Lung (tissue), 12 donors: Measurements from ENCODE around the gene FIGNL2. TPM values are rescaled to one million over a fixed set of nuclear protein-coding genes. Genes with fewer than 3 reads are reported as not detected.

Source experiments
- ATAC-seq: fragments of 200-7000 bp; cut with Tn5 transposase; one replicate; pipeline ENCODE4 v1.9.1; 2020; ENCODE audit warnings: moderate number of reproducible peaks; ENCODE audit not compliant: insufficient read depth, low FRiP score
- DNase-seq, 3 donors: peaks; one replicate each; pipeline ENCODE4 v3.0.0-alpha.2; 2013 to 2017
- H3K27ac ChIP-seq, 2 donors: one replicate each; pipeline ENCODE4 v1.5.1; 2013; ENCODE audit warnings: mild to moderate bottlenecking in 2 of 2, moderate library complexity in 2 of 2, control low read depth in 1 of 2, inconsistent platforms in 1 of 2, low read depth in 1 of 2, low read length in 1 of 2
- H3K27me3 ChIP-seq, 3 donors: one replicate each; pipeline ENCODE4 v1.5.1; 2013; ENCODE audit warnings: low read length in 2 of 3; ENCODE audit not compliant: control insufficient read depth in 3 of 3, insufficient read depth in 3 of 3
- H3K36me3 ChIP-seq, 4 donors: one replicate each; pipeline ENCODE4 v1.5.1; 2013; ENCODE audit warnings: low read length in 4 of 4, mild to moderate bottlenecking in 1 of 4, moderate library complexity in 1 of 4; ENCODE audit not compliant: control insufficient read depth in 4 of 4, insufficient read depth in 4 of 4
- H3K4me1 ChIP-seq, 5 donors: one replicate each; pipeline ENCODE4 v1.5.1; 2013; ENCODE audit warnings: low read length in 5 of 5, mild to moderate bottlenecking in 2 of 5, moderate library complexity in 1 of 5; ENCODE audit not compliant: control insufficient read depth in 5 of 5, insufficient read depth in 5 of 5
- H3K4me3 ChIP-seq: one replicate; pipeline ENCODE4 v1.5.1; 2013; ENCODE audit warnings: mild to moderate bottlenecking, control low read depth, moderate library complexity
- H3K9ac ChIP-seq, 2 donors: one replicate each; pipeline ENCODE4 v1.5.1; 2013; ENCODE audit warnings: low read length in 2 of 2, control low read depth in 1 of 2; ENCODE audit not compliant: insufficient read depth in 1 of 2
- H3K9me3 ChIP-seq, 4 donors: one replicate each; pipeline ENCODE4 v1.5.1; 2013; ENCODE audit warnings: low read length in 3 of 4, mild to moderate bottlenecking in 1 of 4, moderate library complexity in 1 of 4; ENCODE audit not compliant: control insufficient read depth in 4 of 4, insufficient read depth in 3 of 4
- CTCF ChIP-seq: IDR thresholded peaks from 2 replicates; pipeline ENCODE4 v1.5.1; 2012; ENCODE audit warnings: mild to moderate bottlenecking; ENCODE audit errors: control extremely low read depth, extremely low read depth
- WGBS, 2 donors: extraction: QIAGEN DNeasy Blood & Tissue Kit; methylation state at CpG; one replicate each; pipeline ENCODE4 v1.1.7; 2013; 5-methylcytosine and 5-hydroxymethylcytosine counted together
- polyA plus RNA-seq, 2 donors: library from polyadenylated mRNA; stranded (reverse); fragments of 200-250 nt; gene quantifications; one replicate each; pipeline ENCODE4 v1.2.1, GENCODE V29; 2013
- total RNA-seq, 2 donors: library from RNA; depleted of rRNA in 1 of 2; stranded (reverse); fragments of >200 nt in 1 of 2; gene quantifications; one replicate each; pipeline ENCODE4 v1.2.1, GENCODE V29; 2014 to 2021
- donor health status: control.
- donor health status: control.
- donor health status: Bipolar disorder and iron deficiency.
- donor health status: healthy.
- donor health status: DM: yes; HTN: yes; CAD: no.

Gene FIGNL2
- total and polyA plus RNA-seq, 4 donors: 0.33 to 1.9 (median 0.80) TPM

- no peak overlapping the region for H3K9ac ChIP-seq
- no peaks in the 10 kb centered on the region for H3K9me3 ChIP-seq
- TF ChIP-seq CTCF: no peak
- H3K4me1 ChIP-seq: no peaks in the 10 kb centered on the region
- 93 to 96% methylated on average over 2 of the region's 2 CpGs for WGBS, 2 donors
- no peak overlapping the region for H3K4me3 ChIP-seq
- H3K27me3 ChIP-seq: no peaks in the 10 kb centered on the region
- H3K36me3 ChIP-seq: no peaks in the 10 kb centered on the region
- no peak for DNase-seq
- ATAC-seq: no peak
- H3K27ac ChIP-seq: no peak overlapping the region
Observed at GRCh38 chr12:51785906-51786305, 62.6 kb downstream of the FIGNL2 start.

- no peak for TF ChIP-seq CTCF
- 61 to 73% methylated on average over 3 of the region's 3 CpGs for WGBS, 2 donors
- Histone ChIP-seq H3K9me3 (no peaks in the 10 kb centered on the region), H3K27ac (no peak overlapping the region), H3K36me3 (no peaks in the 10 kb centered on the region), H3K4me1 (no peaks in the 10 kb centered on the region), H3K4me3 (no peak overlapping the region), H3K27me3 (no peaks in the 10 kb centered on the region), H3K9ac (no peak overlapping the region)
- DNase-seq (peak in 2 of 3 donors; percentile 1 to 33), ATAC-seq (no peak)
Observed at GRCh38 chr12:51784688-51785087, 63.8 kb downstream of the FIGNL2 start.

- Histone ChIP-seq H3K27ac (no peak overlapping the region), H3K4me1 (peaks cover 0 to 2% (median 0%) of the 10 kb centered on the region in 5 donors), H3K4me3 (no peak overlapping the region), H3K27me3 (no peaks in the 10 kb centered on the region), H3K9me3 (no peaks in the 10 kb centered on the region), H3K9ac (no peak overlapping the region), H3K36me3 (no peaks in the 10 kb centered on the region)
- ATAC-seq (no peak), DNase-seq (no peak)
- TF ChIP-seq CTCF: no peak
- 84 to 85% methylated on average over 5 of the region's 5 CpGs for WGBS, 2 donors
Observed at GRCh38 chr12:51779876-51780275, 68.6 kb downstream of the FIGNL2 start.

GRCh38 chr12:51777973-51778372 is 70.5 kb downstream of the FIGNL2 start:
- ATAC-seq: no peak

More at GRCh38 chr12:51777973-51778372, 70.5 kb downstream of the FIGNL2 start:
- 94 to 98% methylated on average over 3 of the region's 3 CpGs for WGBS, 2 donors
- DNase-seq: no peak
- Histone ChIP-seq H3K9me3 (no peaks in the 10 kb centered on the region), H3K36me3 (no peaks in the 10 kb centered on the region), H3K9ac (no peak overlapping the region), H3K4me3 (no peak overlapping the region), H3K27me3 (no peaks in the 10 kb centered on the region), H3K4me1 (peaks cover 0 to 2% (median 0%) of the 10 kb centered on the region in 5 donors), H3K27ac (no peak overlapping the region)
- no peak for TF ChIP-seq CTCF
